Lower leg skin (tissue), 3 donors: ENCODE results near the gene ADGRD1.

ENCODE experiments used
- POLR2A ChIP-seq, 2 donors: fragments of 450-650 bp; IDR thresholded peaks; one replicate each; pipeline ENCODE4 v1.6.1; 2016 to 2017; ENCODE audit warnings: antibody characterized with exemption in 2 of 2, mild to moderate bottlenecking in 1 of 2, moderate library complexity in 1 of 2
- TF ChIP-seq, protein P1 (sequence below), 3 donors: fragments of 450-650 bp; IDR thresholded peaks; one replicate each; pipeline ENCODE4 v1.5.1; 2016; ENCODE audit warnings: antibody characterized with exemption in 3 of 3, mild to moderate bottlenecking in 3 of 3, moderate library complexity in 2 of 3

DNA sequence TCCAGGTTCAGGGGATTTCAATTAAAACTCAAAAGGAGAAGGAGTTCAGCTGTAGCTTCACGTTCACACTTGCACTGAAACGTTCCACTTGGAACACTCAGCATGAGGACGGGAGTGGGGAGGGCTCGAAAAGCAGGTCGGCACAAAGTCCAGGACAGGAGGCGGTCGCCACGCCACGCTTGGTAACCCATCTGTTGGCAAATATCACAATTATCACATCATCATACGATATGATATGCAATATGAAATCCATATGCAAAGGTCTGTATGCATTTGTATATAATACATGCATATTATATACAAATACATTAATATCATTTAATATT, 17.2 kb downstream of the ADGRD1 start:
- TF ChIP-seq, protein P1, sequence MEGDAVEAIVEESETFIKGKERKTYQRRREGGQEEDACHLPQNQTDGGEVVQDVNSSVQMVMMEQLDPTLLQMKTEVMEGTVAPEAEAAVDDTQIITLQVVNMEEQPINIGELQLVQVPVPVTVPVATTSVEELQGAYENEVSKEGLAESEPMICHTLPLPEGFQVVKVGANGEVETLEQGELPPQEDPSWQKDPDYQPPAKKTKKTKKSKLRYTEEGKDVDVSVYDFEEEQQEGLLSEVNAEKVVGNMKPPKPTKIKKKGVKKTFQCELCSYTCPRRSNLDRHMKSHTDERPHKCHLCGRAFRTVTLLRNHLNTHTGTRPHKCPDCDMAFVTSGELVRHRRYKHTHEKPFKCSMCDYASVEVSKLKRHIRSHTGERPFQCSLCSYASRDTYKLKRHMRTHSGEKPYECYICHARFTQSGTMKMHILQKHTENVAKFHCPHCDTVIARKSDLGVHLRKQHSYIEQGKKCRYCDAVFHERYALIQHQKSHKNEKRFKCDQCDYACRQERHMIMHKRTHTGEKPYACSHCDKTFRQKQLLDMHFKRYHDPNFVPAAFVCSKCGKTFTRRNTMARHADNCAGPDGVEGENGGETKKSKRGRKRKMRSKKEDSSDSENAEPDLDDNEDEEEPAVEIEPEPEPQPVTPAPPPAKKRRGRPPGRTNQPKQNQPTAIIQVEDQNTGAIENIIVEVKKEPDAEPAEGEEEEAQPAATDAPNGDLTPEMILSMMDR (IDR thresholded peaks at IDR 0.05), result no peak
- TF ChIP-seq POLR2A (IDR thresholded peaks at IDR 0.05), result no peak
